ENCODE results near the gene OSBPL2. TPM values are rescaled to one million over a fixed set of nuclear protein-coding genes. Genes with fewer than 3 reads are reported as not detected.

OSBPL2 gene
- total RNA-seq, 1 experiment from 2014 or later = 40.2 TPM

GRCh38 chr20:62293946-62294345, 55.6 kb downstream of the OSBPL2 start:
- Histone ChIP-seq H3K4me1 (no peaks in the 10 kb centered on the region), H3K27me3 (no peaks in the 10 kb centered on the region), H3K4me3 (no peak overlapping the region), H3K27ac (no peak overlapping the region), H3K9me3 (replicated peaks) (no peaks in the 10 kb centered on the region), H3K36me3 (peaks cover 16% of the 10 kb centered on the region)
- DNase-seq = no peak

GRCh38 chr20:62294516-62294915, 56.2 kb downstream of the OSBPL2 start:
- peaks cover 16% of the 10 kb centered on the region for H3K36me3 ChIP-seq
- no peak overlapping the region for H3K4me3 ChIP-seq

GRCh38 chr20:62296724-62297448, 58.6 kb downstream of the OSBPL2 start:
- no peak overlapping the region for H3K4me3 ChIP-seq
- H3K27me3 ChIP-seq = no peaks in the 10 kb centered on the region
- no peaks in the 10 kb centered on the region for H3K4me1 ChIP-seq
- peaks cover 12% of the 10 kb centered on the region for H3K36me3 ChIP-seq
- H3K27ac ChIP-seq = no peak overlapping the region
- H3K9me3 ChIP-seq (replicated peaks) = no peaks in the 10 kb centered on the region
- DNase-seq = no peak

More at GRCh38 chr20:62294516-62294915, 56.2 kb downstream of the OSBPL2 start:
- DNase-seq = no peak
- Histone ChIP-seq H3K27me3 (no peaks in the 10 kb centered on the region), H3K4me1 (no peaks in the 10 kb centered on the region), H3K9me3 (replicated peaks) (no peaks in the 10 kb centered on the region), H3K27ac (no peak overlapping the region)

GRCh38 chr20:62297449-62298227, 59.3 kb downstream of the OSBPL2 start:
- Histone ChIP-seq H3K4me3 (no peak overlapping the region), H3K4me1 (no peaks in the 10 kb centered on the region), H3K27ac (no peak overlapping the region), H3K9me3 (replicated peaks) (no peaks in the 10 kb centered on the region), H3K27me3 (no peaks in the 10 kb centered on the region), H3K36me3 (peaks cover 8% of the 10 kb centered on the region)
- DNase-seq = no peak

- H3K9me3 ChIP-seq (replicated peaks) = no peaks in the 10 kb centered on the region
- no peaks in the 10 kb centered on the region for H3K27me3 ChIP-seq
- H3K4me1 ChIP-seq = no peaks in the 10 kb centered on the region
- no peak for DNase-seq
- H3K4me3 ChIP-seq = no peak overlapping the region
- H3K27ac ChIP-seq = no peak overlapping the region
- H3K36me3 ChIP-seq = peaks cover 11% of the 10 kb centered on the region; the same call in 1 of the 2 replicates
Measured at GRCh38 chr20:62298577-62299249, 60.4 kb downstream of the OSBPL2 start.

- Histone ChIP-seq H3K36me3 (peaks cover 18% of the 10 kb centered on the region), H3K9me3 (replicated peaks) (no peaks in the 10 kb centered on the region), H3K27me3 (no peaks in the 10 kb centered on the region), H3K4me3 (no peak overlapping the region), H3K4me1 (peaks cover 7% of the 10 kb centered on the region), H3K27ac (no peak overlapping the region)
- DNase-seq = no peak
Measured at GRCh38 chr20:62299666-62300236, 61.4 kb downstream of the OSBPL2 start.

- Histone ChIP-seq H3K9me3 (replicated peaks) (no peaks in the 10 kb centered on the region), H3K4me1 (peaks cover 7% of the 10 kb centered on the region)
- DNase-seq = no peak
Measured at GRCh38 chr20:62300319-62300718, 62.0 kb downstream of the OSBPL2 start.

GRCh38 chr20:62301111-62301668, 62.9 kb downstream of the OSBPL2 start:
- peaks cover 28% of the 10 kb centered on the region for H3K36me3 ChIP-seq
- no peak for DNase-seq
- no peaks in the 10 kb centered on the region for H3K27me3 ChIP-seq
- no peak overlapping the region for H3K4me3 ChIP-seq
- no peaks in the 10 kb centered on the region for H3K9me3 ChIP-seq (replicated peaks)
- no peak overlapping the region for H3K27ac ChIP-seq
- H3K4me1 ChIP-seq = peaks cover 7% of the 10 kb centered on the region

More at GRCh38 chr20:62300319-62300718, 62.0 kb downstream of the OSBPL2 start:
- Histone ChIP-seq H3K27me3 (no peaks in the 10 kb centered on the region), H3K27ac (no peak overlapping the region), H3K4me3 (no peak overlapping the region), H3K36me3 (peaks cover 20% of the 10 kb centered on the region)

- Histone ChIP-seq H3K9me3 (replicated peaks) (no peaks in the 10 kb centered on the region), H3K4me1 (peaks cover 7% of the 10 kb centered on the region), H3K27ac (no peak overlapping the region; the same call in 1 of the 2 replicates), H3K4me3 (peak overlapping the region; percentile 91), H3K27me3 (no peaks in the 10 kb centered on the region), H3K36me3 (peaks cover 35% of the 10 kb centered on the region)
- DNase-seq = peak; percentile 86 to 90
Measured at GRCh38 chr20:62301773-62302340, 63.5 kb downstream of the OSBPL2 start.

GRCh38 chr20:62302341-62303061, 64.2 kb downstream of the OSBPL2 start, which contains the start of gene ADRM1:
Gene ADRM1 (plus strand): TSS chr20:62302997. CDS start chr20:62303569, 572 bp downstream.
- Histone ChIP-seq H3K9me3 (replicated peaks) (no peaks in the 10 kb centered on the region), H3K27ac (peak within 1 kb of the TSS; percentile 71), H3K4me1 (peaks cover 7% of the 10 kb centered on the region), H3K4me3 (peak within 1 kb of the TSS; percentile 91), H3K36me3 (peaks cover 41% of the 10 kb centered on the region), H3K27me3 (no peaks in the 10 kb centered on the region)
- peak; percentile 99 to 100 for DNase-seq

GRCh38 chr20:62303062-62303339, 64.7 kb downstream of the OSBPL2 start:
- Histone ChIP-seq H3K27ac (peak overlapping the region; percentile 26; the same call in 1 of the 2 replicates), H3K36me3 (peaks cover 46% of the 10 kb centered on the region), H3K27me3 (no peaks in the 10 kb centered on the region), H3K4me1 (peaks cover 7% of the 10 kb centered on the region), H3K9me3 (replicated peaks) (no peaks in the 10 kb centered on the region), H3K4me3 (peak overlapping the region; percentile 91)
- DNase-seq = no peak

GRCh38 chr20:62303340-62304226, 65.3 kb downstream of the OSBPL2 start:
- H3K36me3 ChIP-seq = peaks cover 52% of the 10 kb centered on the region
- peaks cover 7% of the 10 kb centered on the region for H3K4me1 ChIP-seq
- H3K27ac ChIP-seq = peak overlapping the region; percentile 26; the same call in 1 of the 2 replicates
- no peaks in the 10 kb centered on the region for H3K27me3 ChIP-seq
- peak in 1 of 2 experiments; percentile 61 for DNase-seq
- H3K9me3 ChIP-seq (replicated peaks) = no peaks in the 10 kb centered on the region
- H3K4me3 ChIP-seq = peak overlapping the region; percentile 91
